ENCODE measurements around the gene MGAT5B. TPM values are rescaled to one million over a fixed set of nuclear protein-coding genes. Genes with fewer than 3 reads are reported as not detected.
A peak's percentile ranks its signal among the peaks of the same experiment; 100 is the strongest.
"Not testable (repeated sequence)": the region's sequence is repeated elsewhere in the genome, so short reads cannot be mapped to it uniquely, and the experiment has no call there.

The MGAT5B gene
- total RNA-seq, 2 donors from 2014 or later: 0.28 to 1.4 TPM

- Mint-ChIP-seq H3K4me1 (ENCODE audit: low read depth) (peaks cover 15% of the 10 kb centered on the region), H3K4me3 (no peak overlapping the region), H3K27me3 (ENCODE audit: low read depth) (peaks cover 10% of the 10 kb centered on the region), H3K36me3 (ENCODE audit: insufficient read depth in 2 of 2) (no peaks in the 10 kb centered on the region), H3K27ac (no peak overlapping the region), H3K9me3 (no peaks in the 10 kb centered on the region)
- DNase-seq (no peak), ATAC-seq (replicated peaks in 1 of 2) (no peak)
These were observed 97.8 kb downstream of the MGAT5B start for GRCh38 chr17:76966016-76966415.

- no peaks in the 10 kb centered on the region for H3K9me3 Mint-ChIP-seq
- H3K4me1 Mint-ChIP-seq (ENCODE audit: low read depth): peaks cover 15% of the 10 kb centered on the region
- H3K36me3 Mint-ChIP-seq (ENCODE audit: insufficient read depth in 2 of 2): no peaks in the 10 kb centered on the region
- H3K4me3 Mint-ChIP-seq: no peak overlapping the region
- DNase-seq (no peak), ATAC-seq (replicated peaks in 1 of 2) (no peak)
- H3K27ac Mint-ChIP-seq: no peak overlapping the region
- peaks cover 13% of the 10 kb centered on the region for H3K27me3 Mint-ChIP-seq (ENCODE audit: low read depth)
These were observed 98.4 kb downstream of the MGAT5B start for GRCh38 chr17:76966486-76967181.

- H3K36me3 Mint-ChIP-seq (ENCODE audit: insufficient read depth in 2 of 2): no peaks in the 10 kb centered on the region
- H3K9me3 Mint-ChIP-seq: no peaks in the 10 kb centered on the region
- H3K27me3 Mint-ChIP-seq (ENCODE audit: low read depth): peaks cover 13% of the 10 kb centered on the region
- H3K27ac Mint-ChIP-seq: no peak overlapping the region
- peaks cover 15% of the 10 kb centered on the region for H3K4me1 Mint-ChIP-seq (ENCODE audit: low read depth)
- ATAC-seq (replicated peaks in 1 of 2): no peak
- no peak for DNase-seq
- H3K4me3 Mint-ChIP-seq: no peak overlapping the region
These were observed 99.6 kb downstream of the MGAT5B start for GRCh38 chr17:76967762-76968161.

DNA sequence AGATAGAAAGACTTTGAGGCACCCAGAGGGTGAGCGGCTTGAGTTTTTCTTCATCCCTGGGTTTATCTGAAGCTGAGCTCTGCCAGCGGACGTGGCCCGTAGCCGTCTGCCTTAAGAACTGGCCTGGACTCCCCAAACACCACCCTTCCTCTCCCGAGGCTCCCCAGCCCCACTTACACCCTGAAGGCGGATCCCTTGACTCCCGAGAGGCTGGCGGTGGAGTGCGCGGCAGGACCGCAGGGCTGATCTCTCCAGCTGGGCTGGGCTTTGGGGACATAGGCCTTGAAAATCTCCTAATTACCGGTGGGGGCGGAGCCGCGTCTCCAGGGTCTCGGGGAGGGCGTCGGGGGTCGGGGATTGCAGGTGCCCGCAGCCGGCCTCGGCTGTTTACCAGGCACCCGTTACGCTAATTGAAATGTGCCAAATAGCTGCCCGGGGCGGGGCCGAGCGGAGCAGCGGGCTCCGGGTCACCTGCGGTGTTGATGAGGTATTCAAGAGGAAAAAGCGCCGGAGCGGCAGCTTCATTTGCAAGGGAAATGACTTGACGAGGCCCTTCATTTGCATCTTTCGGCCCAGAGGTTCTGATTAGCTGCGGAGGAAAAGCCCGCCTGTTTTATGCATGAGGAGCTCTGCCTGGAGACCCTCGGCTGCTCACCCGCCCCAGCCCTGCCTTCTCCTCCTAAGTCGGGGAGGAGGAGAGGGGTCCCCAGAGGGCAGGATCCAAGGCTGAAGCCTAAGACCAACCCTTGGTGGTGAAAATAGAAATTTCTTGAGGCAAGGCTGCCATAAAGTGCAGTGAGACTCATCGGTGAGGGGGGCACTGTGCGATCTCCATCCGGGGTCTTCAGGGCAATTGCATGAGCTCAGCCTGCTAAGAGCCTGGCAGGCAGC, 100.7 kb downstream of the MGAT5B start:
- Mint-ChIP-seq H3K36me3 (ENCODE audit: insufficient read depth in 2 of 2) (no peaks in the 10 kb centered on the region), H3K4me3 (peak overlapping the region; percentile 78 to 80), H3K27ac (no peak overlapping the region), H3K4me1 (ENCODE audit: low read depth) (peaks cover 15% of the 10 kb centered on the region), H3K27me3 (ENCODE audit: low read depth) (peaks cover 13% of the 10 kb centered on the region), H3K9me3 (no peaks in the 10 kb centered on the region)
- ATAC-seq (replicated peaks in 1 of 2): peak; percentile 86 to 89
- DNase-seq: peak; percentile 66

GRCh38 chr17:76969598-76970172, 101.5 kb downstream of the MGAT5B start:
- H3K36me3 Mint-ChIP-seq (ENCODE audit: insufficient read depth in 2 of 2): no peaks in the 10 kb centered on the region
- DNase-seq (peak in 1 of 2 donors; percentile 21), ATAC-seq (replicated peaks in 1 of 2) (peak in 1 of 2 donors; percentile 76)
- no peaks in the 10 kb centered on the region for H3K9me3 Mint-ChIP-seq
- H3K27ac Mint-ChIP-seq: no peak overlapping the region
- peaks cover 13% of the 10 kb centered on the region for H3K27me3 Mint-ChIP-seq (ENCODE audit: low read depth)
- peak overlapping the region; percentile 78 to 80 for H3K4me3 Mint-ChIP-seq
- H3K4me1 Mint-ChIP-seq (ENCODE audit: low read depth): peaks cover 15% of the 10 kb centered on the region

DNA sequence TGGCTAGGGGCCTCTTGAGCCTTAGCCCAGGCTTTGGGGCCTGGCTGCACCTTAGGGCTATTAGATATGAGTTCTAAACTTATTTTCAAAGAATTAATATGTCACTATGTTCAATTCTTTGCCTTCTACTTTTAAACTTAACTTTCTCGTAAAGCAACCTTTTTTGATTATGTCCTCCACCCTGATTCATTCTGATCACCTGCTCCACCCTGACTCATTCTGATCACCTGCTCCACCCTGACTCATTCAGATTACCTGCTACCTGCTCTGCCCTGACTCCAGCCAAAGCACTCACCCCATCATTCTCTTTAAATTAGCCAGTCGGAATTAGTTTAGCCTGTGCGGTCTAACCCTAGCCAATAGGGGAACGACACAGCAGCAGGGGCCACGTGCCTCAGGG, 102.0 kb downstream of the MGAT5B start:
- peaks cover 15% of the 10 kb centered on the region for H3K4me1 Mint-ChIP-seq (ENCODE audit: low read depth)
- H3K27me3 Mint-ChIP-seq (ENCODE audit: low read depth): peaks cover 13% of the 10 kb centered on the region
- DNase-seq; H3K9me3 Mint-ChIP-seq; ATAC-seq (replicated peaks in 1 of 2); H3K27ac Mint-ChIP-seq; H3K36me3 Mint-ChIP-seq (ENCODE audit: insufficient read depth in 2 of 2): not testable (repeated sequence)
- H3K4me3 Mint-ChIP-seq: peak overlapping the region in 1 of 2 donors; percentile 7

DNA sequence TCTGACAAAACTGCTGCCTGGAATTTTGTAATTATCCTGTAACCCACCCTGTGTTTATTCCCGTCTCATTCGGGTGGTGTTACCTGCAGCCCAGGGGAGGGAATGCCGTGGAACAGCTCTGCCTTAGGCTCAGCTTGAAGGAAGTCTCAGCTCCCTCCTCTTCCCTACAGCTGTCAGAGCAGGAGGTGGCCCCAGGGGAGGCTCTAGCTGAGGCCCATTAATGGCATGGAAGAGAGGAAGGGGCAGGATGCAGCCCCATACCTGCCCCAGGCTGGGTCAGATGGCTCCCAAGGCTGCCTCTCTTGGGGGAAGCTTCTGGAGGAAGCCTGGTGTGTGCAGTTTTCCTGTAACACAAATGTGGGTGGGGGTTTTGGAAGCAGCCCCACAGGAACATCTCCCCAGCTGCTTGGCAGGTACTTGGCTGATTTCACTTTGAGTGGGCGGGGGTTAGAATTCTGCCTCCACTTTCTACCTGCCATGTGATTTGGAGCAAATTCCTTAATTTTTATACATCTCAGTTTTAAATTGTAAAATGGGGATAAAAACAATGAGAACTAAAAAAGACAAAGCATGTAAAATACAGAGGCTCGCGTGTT, 103.9 kb downstream of the MGAT5B start:
- Mint-ChIP-seq H3K4me1 (ENCODE audit: low read depth) (peaks cover 15% of the 10 kb centered on the region), H3K9me3 (peaks cover 2 to 4% of the 10 kb centered on the region in 2 donors), H3K27ac (no peak overlapping the region), H3K27me3 (ENCODE audit: low read depth) (peaks cover 13% of the 10 kb centered on the region), H3K4me3 (no peak overlapping the region), H3K36me3 (ENCODE audit: insufficient read depth in 2 of 2) (no peaks in the 10 kb centered on the region)
- no peak for ATAC-seq (replicated peaks in 1 of 2)
- no peak for DNase-seq

DNA sequence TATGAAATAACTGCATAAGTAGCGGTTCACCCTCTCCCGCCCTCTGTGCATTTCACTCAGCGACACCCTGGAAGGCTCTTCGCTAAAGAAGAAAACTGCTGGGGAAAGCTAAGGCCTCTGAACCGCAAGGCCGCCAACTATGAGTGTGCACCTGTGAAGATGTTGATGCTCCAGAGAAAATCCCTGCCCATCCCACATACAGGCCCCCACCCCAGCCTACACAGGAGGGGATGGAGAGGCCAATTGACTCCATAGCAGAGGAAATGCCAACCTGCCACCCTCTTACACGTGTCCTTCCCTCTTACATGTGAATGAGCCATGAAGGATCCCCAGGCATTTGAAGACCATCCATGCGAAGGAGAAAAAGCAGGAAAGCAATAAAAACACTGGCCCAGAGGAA, 104.8 kb downstream of the MGAT5B start:
- H3K36me3 Mint-ChIP-seq (ENCODE audit: insufficient read depth in 2 of 2): peaks cover under 1% of the 10 kb centered on the region in 2 donors
- no peak overlapping the region for H3K4me3 Mint-ChIP-seq
- no peak for DNase-seq
- no peak overlapping the region for H3K27ac Mint-ChIP-seq
- peaks cover 3 to 4% of the 10 kb centered on the region in 2 donors for H3K9me3 Mint-ChIP-seq
- peaks cover 15% of the 10 kb centered on the region for H3K4me1 Mint-ChIP-seq (ENCODE audit: low read depth)
- ATAC-seq (replicated peaks in 1 of 2): no peak
- peaks cover 13% of the 10 kb centered on the region for H3K27me3 Mint-ChIP-seq (ENCODE audit: low read depth)

DNA sequence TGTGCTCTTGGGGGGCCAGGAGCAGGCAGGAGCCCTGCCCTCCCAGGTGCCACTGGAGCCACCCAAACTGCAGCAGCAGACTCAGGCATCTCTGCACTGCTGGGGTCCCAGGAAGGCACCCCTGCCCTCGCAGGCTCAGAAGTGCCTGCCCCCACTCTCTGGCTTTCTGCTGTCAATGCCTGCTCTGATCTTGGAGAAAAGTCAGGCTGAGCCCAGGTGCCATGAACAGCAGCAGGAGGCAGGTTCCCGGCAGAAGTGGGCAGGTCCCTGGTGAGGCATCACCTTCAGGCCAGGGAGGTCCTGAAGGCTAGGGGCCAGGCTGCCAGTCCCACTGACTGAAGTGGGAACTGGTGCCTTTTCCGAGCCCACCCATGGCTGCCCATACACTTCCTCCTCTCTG, 106.5 kb downstream of the MGAT5B start:
- ATAC-seq (replicated peaks in 1 of 2) (no peak), DNase-seq (no peak)
- H3K4me3 Mint-ChIP-seq: no peak overlapping the region
- peaks cover 13% of the 10 kb centered on the region for H3K27me3 Mint-ChIP-seq (ENCODE audit: low read depth)
- peaks cover 3 to 5% of the 10 kb centered on the region in 2 donors for H3K36me3 Mint-ChIP-seq (ENCODE audit: insufficient read depth in 2 of 2)
- no peak overlapping the region for H3K27ac Mint-ChIP-seq
- peaks cover 6% of the 10 kb centered on the region in 2 donors for H3K9me3 Mint-ChIP-seq
- H3K4me1 Mint-ChIP-seq (ENCODE audit: low read depth): peaks cover 3% of the 10 kb centered on the region

DNA sequence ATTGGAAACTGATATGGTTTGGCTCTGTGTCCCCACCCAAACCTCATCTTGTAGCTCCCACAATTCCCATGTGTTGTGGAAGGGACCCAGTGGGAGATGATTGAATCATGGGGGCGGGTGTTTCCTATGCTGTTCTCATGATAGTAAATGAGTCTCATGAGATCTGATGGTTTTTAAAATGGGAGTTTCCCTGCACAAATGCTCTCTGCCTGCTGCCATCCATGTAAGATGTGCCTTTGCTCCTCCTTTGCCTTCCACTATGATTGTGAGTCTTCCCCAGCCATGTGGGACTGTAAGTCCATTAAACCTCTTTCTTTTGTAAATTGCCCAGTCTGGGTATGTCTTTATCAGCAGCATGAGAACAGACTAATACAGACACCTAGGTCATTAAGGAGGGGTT, 109.8 kb downstream of the MGAT5B start:
- not testable (repeated sequence) for H3K27ac Mint-ChIP-seq; H3K4me3 Mint-ChIP-seq; H3K4me1 Mint-ChIP-seq (ENCODE audit: low read depth); ATAC-seq (replicated peaks in 1 of 2); H3K36me3 Mint-ChIP-seq (ENCODE audit: insufficient read depth in 2 of 2); DNase-seq; H3K27me3 Mint-ChIP-seq (ENCODE audit: low read depth); H3K9me3 Mint-ChIP-seq

GRCh38 chr17:76981545-76982295, 113.5 kb downstream of the MGAT5B start:
- ATAC-seq (replicated peaks in 1 of 2) (no peak), DNase-seq (no peak)
- H3K4me3 Mint-ChIP-seq: no peak overlapping the region
- H3K36me3 Mint-ChIP-seq (ENCODE audit: insufficient read depth in 2 of 2): peaks cover 3 to 5% of the 10 kb centered on the region in 2 donors
- peaks cover 2 to 3% of the 10 kb centered on the region in 2 donors for H3K9me3 Mint-ChIP-seq
- H3K4me1 Mint-ChIP-seq (ENCODE audit: low read depth): peaks cover 5% of the 10 kb centered on the region
- H3K27ac Mint-ChIP-seq: no peak overlapping the region
- H3K27me3 Mint-ChIP-seq (ENCODE audit: low read depth): no peaks in the 10 kb centered on the region

- Mint-ChIP-seq H3K9me3 (peaks cover 2 to 3% of the 10 kb centered on the region in 2 donors), H3K27ac (no peak overlapping the region), H3K36me3 (ENCODE audit: insufficient read depth in 2 of 2) (peaks cover 3 to 5% of the 10 kb centered on the region in 2 donors), H3K4me3 (no peak overlapping the region), H3K4me1 (ENCODE audit: low read depth) (peaks cover 5% of the 10 kb centered on the region), H3K27me3 (ENCODE audit: low read depth) (no peaks in the 10 kb centered on the region)
- ATAC-seq (replicated peaks in 1 of 2) (no peak), DNase-seq (no peak)
These were observed 114.3 kb downstream of the MGAT5B start for GRCh38 chr17:76982408-76983074.

Data from activated T-cell treated with anti-CD3 and anti-CD28 coated beads, Interleukin-2, amount 50 U/mL, for 72 hours (primary cell).